HUES6 (cell line): ENCODE measurements around the gene SLC66A1.
"Not testable (repeated sequence)": the region's sequence is repeated elsewhere in the genome, so short reads cannot be mapped to it uniquely, and the experiment has no call there.

ENCODE experiments used
- H3K27ac ChIP-seq: 2 replicates; pipeline ENCODE4 v1.7.0; 2013; ENCODE audit warnings: low read depth, mild to moderate bottlenecking, low read length, inconsistent platforms
- H3K27me3 ChIP-seq: 2 replicates; pipeline ENCODE4 v1.6.1; 2013; ENCODE audit warnings: low read length; ENCODE audit not compliant: control insufficient read depth, insufficient read depth
- H3K36me3 ChIP-seq: 2 replicates; pipeline ENCODE4 v1.6.1; 2013; ENCODE audit warnings: low read length; ENCODE audit not compliant: control insufficient read depth, insufficient read depth
- H3K4me1 ChIP-seq: 2 replicates; pipeline ENCODE4 v1.6.1; 2013; ENCODE audit warnings: low read length; ENCODE audit not compliant: control insufficient read depth, insufficient read depth
- H3K4me3 ChIP-seq: 2 replicates; pipeline ENCODE4 v1.5.1; 2013; ENCODE audit warnings: low read depth, low read length
- H3K9ac ChIP-seq: one replicate; pipeline ENCODE4 v1.6.1; 2013; ENCODE audit warnings: mild to moderate bottlenecking, low read length
- H3K9me3 ChIP-seq: 2 replicates; pipeline ENCODE4 v1.6.1; 2013; ENCODE audit warnings: low read depth, low read length; ENCODE audit not compliant: control insufficient read depth, insufficient read depth

The SLC66A1 gene, protein sequence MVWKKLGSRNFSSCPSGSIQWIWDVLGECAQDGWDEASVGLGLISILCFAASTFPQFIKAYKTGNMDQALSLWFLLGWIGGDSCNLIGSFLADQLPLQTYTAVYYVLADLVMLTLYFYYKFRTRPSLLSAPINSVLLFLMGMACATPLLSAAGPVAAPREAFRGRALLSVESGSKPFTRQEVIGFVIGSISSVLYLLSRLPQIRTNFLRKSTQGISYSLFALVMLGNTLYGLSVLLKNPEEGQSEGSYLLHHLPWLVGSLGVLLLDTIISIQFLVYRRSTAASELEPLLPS

DNA sequence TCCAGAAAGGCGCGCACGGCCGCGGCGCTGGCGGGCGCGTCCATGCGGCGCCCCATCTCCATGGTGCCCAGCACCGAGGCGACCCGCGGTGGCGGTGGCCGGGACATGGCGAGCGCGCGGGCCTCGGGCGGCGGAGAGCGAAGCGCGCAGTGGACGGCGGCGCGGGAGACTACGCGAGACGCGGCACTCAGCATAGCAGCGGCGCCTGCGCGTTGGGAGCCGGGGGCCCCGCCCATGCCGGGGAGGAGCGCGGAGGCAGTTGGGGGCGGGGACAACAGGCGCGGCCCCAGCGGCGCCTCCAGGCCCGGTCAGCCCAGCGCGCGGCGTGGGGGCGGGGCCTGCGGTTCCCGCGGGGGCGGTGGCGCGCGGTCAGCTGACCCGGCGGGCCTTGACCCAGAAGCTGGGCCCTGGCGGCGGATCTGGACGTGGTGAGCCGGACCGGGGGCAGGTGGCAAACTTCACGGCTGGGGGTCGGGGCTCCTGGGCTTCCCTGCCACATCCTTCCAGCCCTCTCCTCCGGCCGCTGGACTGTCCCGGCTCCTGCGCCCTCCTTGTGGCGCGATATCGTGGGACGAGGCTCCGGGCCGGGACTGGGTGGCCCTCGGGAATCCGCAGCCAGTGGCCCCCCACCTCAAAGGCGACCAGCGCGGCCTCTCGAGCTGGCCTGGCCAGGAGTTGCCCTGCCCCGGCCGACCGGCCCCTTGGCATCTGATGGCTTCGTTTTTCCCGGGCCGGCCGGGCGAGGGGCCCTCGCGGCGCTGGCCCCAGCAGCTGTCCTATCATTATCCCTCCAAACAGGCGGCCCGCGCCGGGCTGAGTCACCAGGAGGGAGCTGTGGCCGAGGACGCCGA, at the start of gene SLC66A1, which contains the start of gene AKR7A2:
TSS of gene SLC66A1 (plus strand) at position 396 of the 851 bp plus-strand sequence. CDS start 5,352 bp downstream, outside the sequence.
TSS of gene AKR7A2 (minus strand) at position 214 of the 851 bp plus-strand sequence. CDS start at position 194, 20 bp downstream.
- Histone ChIP-seq H3K36me3 (peaks cover 19% of the 10 kb centered on the region), H3K4me3 (peak within 1 kb of the TSS; percentile 97), H3K27me3 (no peaks in the 10 kb centered on the region), H3K9me3 (no peaks in the 10 kb centered on the region), H3K4me1 (peaks cover 17% of the 10 kb centered on the region), H3K9ac (peak within 1 kb of the TSS; percentile 94), H3K27ac (peak within 1 kb of the TSS; percentile 67; the same call in 1 of the 2 replicates)

DNA sequence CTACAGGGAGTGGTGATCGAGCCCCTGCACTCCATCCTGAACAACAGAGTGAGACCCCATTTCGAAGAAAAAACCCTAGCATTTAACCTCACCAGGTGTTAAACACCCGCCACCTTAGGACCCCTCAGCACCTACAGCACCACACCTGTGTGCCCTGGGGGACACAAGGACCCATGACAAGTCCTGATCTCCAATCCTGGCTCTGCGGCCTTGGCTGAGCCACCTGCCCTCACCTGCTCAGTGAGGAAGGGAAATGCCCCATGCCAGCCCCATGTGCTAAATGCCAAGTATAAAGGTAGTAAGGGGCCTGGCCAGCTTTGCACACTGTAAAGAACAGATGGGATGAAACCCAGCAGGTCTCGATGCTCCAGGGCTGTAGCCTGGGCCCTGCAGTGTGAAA, 49.4 kb upstream of the SLC66A1 start:
- Histone ChIP-seq H3K27ac (no peak overlapping the region), H3K9me3 (no peaks in the 10 kb centered on the region), H3K9ac (no peak overlapping the region), H3K4me3 (no peak overlapping the region), H3K27me3 (no peaks in the 10 kb centered on the region), H3K4me1 (no peaks in the 10 kb centered on the region), H3K36me3 (peaks cover 33% of the 10 kb centered on the region)

DNA sequence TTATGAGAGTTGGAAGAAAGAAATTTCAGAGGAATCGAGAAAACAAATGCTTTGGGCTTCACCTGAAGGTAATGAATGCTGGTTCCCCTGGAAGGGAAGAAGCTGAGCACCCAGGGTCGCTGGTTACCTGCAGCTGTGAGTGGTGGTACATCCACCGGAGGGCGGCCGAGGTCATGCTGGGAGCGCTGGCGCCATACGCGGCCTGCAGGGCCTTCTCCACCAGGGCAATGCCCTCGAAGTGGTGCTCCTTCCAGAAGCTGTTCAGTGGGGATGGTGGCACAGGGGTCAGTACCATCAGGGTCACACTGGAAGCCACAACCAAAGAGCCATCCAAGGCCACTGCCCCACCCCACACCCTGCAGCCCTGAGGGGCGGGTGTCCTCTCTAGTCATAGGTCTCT, 43.7 kb upstream of the SLC66A1 start:
- peaks cover 3% of the 10 kb centered on the region; the same call in 1 of the 2 replicates for H3K27me3 ChIP-seq
- no peak overlapping the region for H3K4me3 ChIP-seq
- H3K36me3 ChIP-seq, result no peaks in the 10 kb centered on the region
- no peaks in the 10 kb centered on the region for H3K4me1 ChIP-seq
- no peak overlapping the region for H3K27ac ChIP-seq
- H3K9ac ChIP-seq, result no peak overlapping the region
- no peaks in the 10 kb centered on the region for H3K9me3 ChIP-seq

DNA sequence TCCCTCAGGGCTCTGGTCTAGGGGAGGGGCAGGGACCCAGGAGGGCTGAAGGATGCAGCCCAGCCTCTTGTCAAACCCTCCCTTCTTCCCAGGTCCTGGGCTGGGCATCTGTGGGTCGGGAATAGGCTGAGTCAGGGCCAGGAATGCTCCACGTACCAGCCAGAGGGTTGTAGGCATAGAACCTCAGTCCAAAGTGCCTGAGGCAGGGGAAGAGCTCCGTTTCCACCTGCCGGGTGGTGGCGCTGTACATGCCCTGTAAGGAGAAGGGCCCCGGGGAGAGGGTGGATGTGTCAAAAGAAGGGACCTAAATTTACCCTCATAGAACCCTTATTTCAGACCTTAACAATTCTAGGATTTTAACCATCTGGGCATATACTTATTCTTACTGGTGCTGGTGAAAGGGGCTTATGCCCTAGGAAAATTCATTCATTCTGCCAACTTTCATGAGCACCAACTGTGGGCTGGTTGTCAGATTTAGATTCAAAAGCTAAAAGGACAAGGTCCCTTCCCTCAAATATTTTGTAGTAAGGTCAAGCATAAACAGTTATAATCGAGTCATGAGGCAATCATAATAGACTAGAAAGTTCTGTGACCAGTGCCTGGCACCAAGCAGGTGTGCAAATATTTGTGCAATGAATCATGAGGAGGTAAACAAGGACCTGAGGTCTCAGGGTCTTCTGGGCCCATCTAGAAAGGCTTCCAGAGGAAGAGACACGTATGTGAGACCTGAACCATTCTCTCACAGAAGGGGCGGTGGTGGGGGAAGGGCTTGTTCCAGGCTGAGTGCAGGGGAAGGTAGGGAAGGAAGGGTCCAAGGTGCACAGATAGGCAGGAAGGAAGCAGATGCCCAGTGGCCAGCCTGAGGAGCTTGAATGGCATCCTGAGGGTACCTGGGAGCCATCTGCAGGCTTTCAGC, 42.4 kb upstream of the SLC66A1 start:
- not testable (repeated sequence) for H3K9ac ChIP-seq, H3K4me3 ChIP-seq, H3K9me3 ChIP-seq, H3K36me3 ChIP-seq, H3K27ac ChIP-seq, H3K4me1 ChIP-seq
- peaks cover 13% of the 10 kb centered on the region; the same call in 1 of the 2 replicates for H3K27me3 ChIP-seq

DNA sequence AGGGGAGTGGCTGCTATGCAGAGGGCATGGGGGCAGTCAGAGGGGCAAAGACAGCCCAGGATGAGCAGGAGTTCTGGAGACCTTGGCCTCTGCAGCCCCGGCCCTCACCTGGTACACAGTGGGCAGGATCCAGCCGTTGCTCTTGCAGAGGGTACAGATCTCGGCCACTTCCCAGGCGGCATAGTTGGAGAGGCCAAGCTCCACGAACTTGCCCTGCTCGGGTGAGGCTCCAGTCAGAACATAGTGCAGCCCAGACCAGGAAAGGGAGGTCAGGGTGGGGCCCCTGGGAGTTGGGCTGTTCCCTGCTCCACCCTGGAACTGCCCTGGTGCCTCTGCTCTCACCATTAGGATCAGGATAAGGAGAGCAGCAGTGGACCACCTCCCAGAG, 41.8 kb upstream of the SLC66A1 start:
- H3K36me3 ChIP-seq, H3K9me3 ChIP-seq, H3K4me3 ChIP-seq, H3K4me1 ChIP-seq, H3K9ac ChIP-seq, H3K27ac ChIP-seq: not testable (repeated sequence)
- peaks cover 13% of the 10 kb centered on the region; the same call in 1 of the 2 replicates for H3K27me3 ChIP-seq

DNA sequence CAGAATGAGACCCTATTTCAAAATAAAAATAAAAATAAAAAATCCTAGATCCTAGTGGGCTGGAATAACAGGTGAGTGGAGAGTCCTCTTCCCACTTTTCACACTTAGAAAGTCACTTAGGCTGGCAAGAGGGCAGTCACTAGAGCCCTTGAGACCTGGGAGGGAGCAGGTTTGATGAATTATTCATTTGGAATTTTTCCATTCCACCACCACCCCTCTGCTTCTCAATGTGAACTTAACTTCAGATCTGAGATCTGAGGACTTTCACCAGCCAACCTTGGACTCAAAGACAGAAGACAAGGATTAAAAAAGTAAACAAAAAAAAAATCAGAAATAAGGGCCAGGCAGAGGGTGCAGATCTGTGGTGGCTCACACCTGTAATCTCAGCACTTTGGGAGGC, 40.1 kb upstream of the SLC66A1 start:
- Histone ChIP-seq H3K9me3 (no peaks in the 10 kb centered on the region), H3K4me3 (no peak overlapping the region), H3K9ac (no peak overlapping the region), H3K27ac (no peak overlapping the region), H3K27me3 (peaks cover 13% of the 10 kb centered on the region; the same call in 1 of the 2 replicates), H3K36me3 (no peaks in the 10 kb centered on the region), H3K4me1 (no peaks in the 10 kb centered on the region)

DNA sequence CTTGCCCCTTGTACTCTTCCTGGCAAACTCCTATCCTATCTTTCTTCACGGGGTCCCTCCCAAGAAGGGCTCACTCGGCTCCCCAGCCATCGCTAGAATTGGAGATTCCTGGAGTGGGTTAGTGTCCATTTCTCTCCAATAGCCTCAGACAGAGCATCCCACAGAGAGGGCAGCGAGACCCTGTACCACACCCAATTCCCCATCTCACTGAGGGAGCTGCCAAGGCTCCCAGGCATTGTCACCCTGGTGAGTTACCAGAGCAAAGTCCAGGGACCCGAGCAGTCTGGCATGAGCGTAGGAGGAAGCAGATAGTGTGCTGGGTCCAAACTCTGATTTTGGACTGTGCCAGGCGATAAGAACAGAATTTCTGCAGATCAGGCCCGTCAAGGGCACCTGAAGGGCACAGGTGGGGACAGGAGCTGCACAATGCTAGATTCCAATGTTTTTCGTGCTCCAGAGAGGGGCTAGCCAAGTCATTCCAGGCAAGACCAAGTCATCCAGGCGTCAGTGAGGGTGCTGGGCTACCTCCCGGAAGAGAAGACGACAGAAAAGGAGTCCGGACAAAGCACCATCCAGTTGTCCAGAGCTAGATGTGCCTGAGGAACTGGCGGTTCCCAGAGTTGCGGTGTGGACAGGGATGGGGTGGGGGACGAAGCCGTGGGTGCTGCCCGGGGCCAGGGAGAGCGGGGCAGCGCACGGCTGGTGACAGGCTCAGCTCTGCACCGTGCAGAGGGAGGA, 38.9 kb upstream of the SLC66A1 start:
- Histone ChIP-seq H3K4me3 (no peak overlapping the region), H3K9me3 (no peaks in the 10 kb centered on the region), H3K9ac (no peak overlapping the region), H3K27me3 (peaks cover 13% of the 10 kb centered on the region; the same call in 1 of the 2 replicates), H3K4me1 (no peaks in the 10 kb centered on the region), H3K36me3 (no peaks in the 10 kb centered on the region), H3K27ac (no peak overlapping the region)

DNA sequence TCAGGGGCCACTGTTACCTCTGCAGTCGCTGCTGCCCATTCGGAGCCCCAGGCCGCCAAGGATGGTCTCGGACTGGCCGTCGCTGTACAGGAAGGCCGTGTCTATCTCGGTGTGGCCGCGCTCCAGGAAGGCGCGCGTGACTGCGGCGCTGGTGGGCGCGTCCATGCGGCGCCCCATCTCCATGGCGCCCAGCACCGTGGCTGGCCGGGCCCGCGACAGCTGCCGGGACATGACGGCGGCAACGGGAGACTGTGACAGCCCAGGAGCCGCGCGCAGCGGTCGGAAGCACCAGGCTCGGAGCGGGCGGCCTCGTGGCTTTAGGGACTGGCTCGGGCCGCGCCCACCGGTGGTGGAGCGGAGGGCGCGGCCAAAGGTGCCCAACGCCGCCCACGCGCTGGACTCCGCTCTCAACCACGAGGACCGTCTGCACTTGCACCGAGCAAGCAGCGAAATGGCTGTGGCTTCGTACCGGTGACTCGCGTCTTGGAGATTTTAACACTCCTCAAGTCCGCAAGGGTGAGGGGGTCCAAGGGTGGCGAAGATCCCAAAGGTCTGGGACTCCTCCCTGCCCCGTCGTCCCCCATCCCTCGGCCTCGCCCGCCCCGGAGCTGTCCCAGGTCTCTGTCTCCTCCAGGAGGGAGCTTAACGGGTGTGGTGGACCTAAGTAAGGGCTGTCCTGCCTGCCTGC, 38.1 kb upstream of the SLC66A1 start:
- H3K36me3 ChIP-seq, H3K4me1 ChIP-seq, H3K9ac ChIP-seq, H3K4me3 ChIP-seq, H3K27ac ChIP-seq, H3K9me3 ChIP-seq: not testable (repeated sequence)
- H3K27me3 ChIP-seq, result peaks cover 13% of the 10 kb centered on the region; the same call in 1 of the 2 replicates

DNA sequence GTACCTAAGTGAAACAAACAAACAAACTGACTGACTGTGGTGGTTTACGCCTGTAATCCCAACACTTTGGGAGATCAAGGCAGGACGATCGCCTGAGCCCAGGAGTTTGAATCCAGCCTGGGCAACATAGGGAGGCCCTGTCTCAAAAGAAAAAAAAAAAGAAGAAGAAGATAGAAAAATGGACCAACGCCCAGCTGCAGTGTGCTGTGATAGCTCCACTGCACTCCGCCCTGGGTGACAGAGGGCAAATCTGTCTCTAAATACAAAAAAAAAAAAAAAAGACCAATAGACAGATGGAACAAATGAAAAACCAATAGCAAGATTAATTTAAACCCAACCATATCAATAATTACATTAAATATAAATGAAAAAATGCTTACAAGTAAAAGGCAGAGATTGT, 37.5 kb upstream of the SLC66A1 start:
- Histone ChIP-seq H3K4me3 (no peak overlapping the region), H3K9me3 (no peaks in the 10 kb centered on the region), H3K27me3 (peaks cover 13% of the 10 kb centered on the region; the same call in 1 of the 2 replicates), H3K9ac (no peak overlapping the region), H3K27ac (no peak overlapping the region), H3K4me1 (no peaks in the 10 kb centered on the region), H3K36me3 (no peaks in the 10 kb centered on the region)
